Retina (tissue), 1 donor: ENCODE results near the gene MME.

Experiments
- DNase-seq: peaks from one replicate; pipeline ENCODE4 v3.0.0-alpha.2; 2016

Gene MME

GRCh38 chr3:155079746-155080487 lies at the start of gene MME:
Gene MME (plus strand): TSS chr3:155080319. CDS start chr3:155084168, 3,849 bp downstream.
- DNase-seq, result peak; percentile 91

GRCh38 chr3:155031186-155031585 lies 48.9 kb upstream of the MME start:
- DNase-seq, result no peak

GRCh38 chr3:155032918-155033317 lies 47.2 kb upstream of the MME start:
- DNase-seq, result no peak

GRCh38 chr3:155034786-155035185 lies 45.3 kb upstream of the MME start:
- DNase-seq, result no peak

- no peak for DNase-seq
Observed at GRCh38 chr3:155035553-155035952, 44.6 kb upstream of the MME start.

GRCh38 chr3:155037508-155038202 lies 42.5 kb upstream of the MME start:
- no peak for DNase-seq

GRCh38 chr3:155038203-155038554 lies 41.9 kb upstream of the MME start:
- DNase-seq, result no peak

GRCh38 chr3:155046935-155047334 lies 33.2 kb upstream of the MME start:
- DNase-seq, result no peak

- no peak for DNase-seq
Observed at GRCh38 chr3:155047672-155048071, 32.4 kb upstream of the MME start.

GRCh38 chr3:155049959-155050358 lies 30.2 kb upstream of the MME start:
- no peak for DNase-seq

GRCh38 chr3:155052470-155052869 lies 27.6 kb upstream of the MME start:
- DNase-seq, result no peak

GRCh38 chr3:155053756-155054155 lies 26.4 kb upstream of the MME start:
- DNase-seq, result no peak

GRCh38 chr3:155064920-155065319 lies 15.2 kb upstream of the MME start:
- DNase-seq, result no peak

GRCh38 chr3:155065537-155065936 lies 14.6 kb upstream of the MME start:
- DNase-seq, result no peak

GRCh38 chr3:155069729-155070128 lies 10.4 kb upstream of the MME start:
- no peak for DNase-seq

GRCh38 chr3:155070316-155070715 lies 9.8 kb upstream of the MME start:
- no peak for DNase-seq

- DNase-seq, result no peak
Observed at GRCh38 chr3:155070932-155071387, 9.2 kb upstream of the MME start.

- no peak for DNase-seq
Observed at GRCh38 chr3:155075200-155075599, 4.9 kb upstream of the MME start.

GRCh38 chr3:155076888-155077287 lies 3.2 kb upstream of the MME start:
- DNase-seq, result no peak

- peak; percentile 58 for DNase-seq
Observed at GRCh38 chr3:155078711-155079467, 1.2 kb upstream of the MME start.

GRCh38 chr3:155079468-155079745 lies 712 bp upstream of the MME start:
- no peak for DNase-seq

GRCh38 chr3:155080692-155081091 lies 573 bp downstream of the MME start:
- no peak for DNase-seq

- no peak for DNase-seq
Observed at GRCh38 chr3:155083313-155083905, 3.3 kb downstream of the MME start.

- DNase-seq, result no peak
Observed at GRCh38 chr3:155084567-155084966, 4.4 kb downstream of the MME start.
